Activated CD8-positive, alpha-beta memory T cell treated with anti-CD3 and anti-CD28 coated beads, Interleukin-2, amount 50 U/mL, for 24 hours (primary cell): ENCODE data around the gene CXorf49B.

Experiments
- DNase-seq: peaks from one replicate; pipeline ENCODE4 v3.0.0-alpha.2; 2020; ENCODE audit errors: extremely low read depth

CXorf49B gene

GRCh38 chrX:71815906-71816156 is 52.7 kb downstream of the CXorf49B start:
- DNase-seq, result no peak
